ENCODE measurements around the gene RAET1L. TPM values are rescaled to one million over a fixed set of nuclear protein-coding genes. Genes with fewer than 3 reads are reported as not detected.
A peak's percentile ranks its signal among the peaks of the same experiment; 100 is the strongest.
"Not testable (repeated sequence)": the region's sequence is repeated elsewhere in the genome, so short reads cannot be mapped to it uniquely, and the experiment has no call there.

Gene RAET1L
- total RNA-seq, 1 experiment from 2014 or later = not detected

DNA sequence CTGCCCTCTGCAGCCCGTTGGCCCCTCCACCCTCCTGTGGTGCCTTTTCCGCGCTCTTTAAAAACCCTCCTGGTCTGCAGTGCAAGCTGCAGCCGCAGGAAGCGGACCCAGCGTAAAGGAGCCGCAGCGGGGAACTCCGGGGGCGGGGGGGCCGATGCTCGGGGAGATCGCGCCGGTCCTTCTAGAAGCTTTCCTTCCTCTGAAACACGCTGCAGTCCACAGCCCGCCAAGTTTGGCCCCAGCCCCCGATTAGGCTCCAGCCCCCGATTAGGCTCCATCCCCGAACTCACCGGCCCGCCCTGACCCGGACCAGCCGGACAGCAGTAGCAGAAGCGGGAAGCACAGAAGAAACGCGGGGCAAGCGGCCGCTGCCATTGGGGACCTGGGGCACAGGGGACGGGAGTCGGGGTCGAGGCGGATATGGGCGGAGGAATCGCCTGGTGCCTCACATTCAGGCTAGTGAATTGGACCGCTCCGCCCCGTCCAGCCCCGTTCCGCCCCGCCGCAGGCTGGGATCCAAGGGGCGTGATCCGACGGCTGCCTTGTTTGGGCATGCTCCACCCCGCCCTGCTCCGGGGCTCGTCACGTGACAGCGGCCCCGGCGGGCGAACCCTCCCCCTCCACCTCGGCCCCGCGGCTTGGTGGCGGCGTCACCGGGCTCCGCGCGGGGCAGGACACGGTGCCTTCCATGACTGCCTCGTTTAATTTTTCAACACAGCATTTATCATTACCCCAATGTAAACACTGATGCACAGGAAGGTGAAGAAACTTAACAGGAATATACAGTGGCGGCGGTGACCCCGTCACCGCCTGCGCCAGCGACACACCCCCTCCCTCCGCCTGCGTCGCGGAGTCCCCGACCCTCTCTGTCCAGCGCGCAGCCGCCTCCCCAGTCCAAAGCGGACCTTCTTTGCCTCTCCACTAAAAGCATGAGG is 20.3 kb downstream of the RAET1L start:
- no peak overlapping the region for H3K27ac ChIP-seq
- no peaks in the 10 kb centered on the region for H3K9me3 ChIP-seq (replicated peaks)
- DNase-seq (ENCODE audit: low read depth in 1 of 2, low spot score in 2 of 2) = peak; percentile 76 to 93
- H3K4me1 ChIP-seq (replicated peaks) = peaks cover 4% of the 10 kb centered on the region; the same call in 1 of the 2 replicates
- no peaks in the 10 kb centered on the region for H3K36me3 ChIP-seq
- H3K4me3 ChIP-seq = peak overlapping the region; percentile 49
- 0 out of 2 replicates have a peak, but pooled peaks cover 7% of the 10 kb centered on the region for H3K27me3 ChIP-seq (replicated peaks)

DNA sequence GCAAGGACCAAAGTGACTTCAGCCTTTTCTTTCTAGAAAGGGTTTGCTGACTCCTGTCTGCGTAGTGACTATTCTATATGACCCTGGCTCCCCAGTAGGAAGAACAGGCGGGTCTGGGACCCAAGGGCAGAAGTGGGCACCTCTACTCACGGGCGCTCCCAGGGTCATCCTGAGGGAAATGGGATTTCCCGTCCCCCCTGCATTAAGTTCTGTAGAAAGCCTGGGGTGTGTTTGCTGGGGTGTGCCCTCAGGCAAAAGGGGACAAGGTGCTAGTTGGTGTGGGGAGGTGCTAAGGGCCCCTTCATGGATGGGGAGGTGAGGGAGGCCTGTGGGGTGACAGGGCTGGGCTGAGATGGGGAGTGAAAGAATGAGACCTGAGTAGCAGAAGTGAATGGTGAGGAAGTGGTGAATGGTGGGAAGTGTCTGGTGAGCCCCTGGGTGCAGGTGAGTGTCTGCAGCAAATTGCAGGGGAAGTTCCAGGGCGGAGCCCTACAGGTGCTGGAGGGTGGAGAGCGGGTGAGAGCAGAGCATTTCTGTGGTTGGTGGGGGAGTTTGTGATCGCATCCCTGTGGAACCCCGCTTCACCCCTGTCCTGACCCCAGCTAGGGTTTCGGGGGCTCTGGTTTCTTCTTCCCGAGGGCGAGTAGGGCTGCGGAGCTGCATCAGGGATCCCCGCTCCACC is 21.1 kb downstream of the RAET1L start:
- Histone ChIP-seq H3K27me3 (replicated peaks) (0 out of 2 replicates have a peak, but pooled peaks cover 5% of the 10 kb centered on the region), H3K36me3 (no peaks in the 10 kb centered on the region), H3K9me3 (replicated peaks) (no peaks in the 10 kb centered on the region), H3K27ac (no peak overlapping the region), H3K4me3 (peak overlapping the region; percentile 49), H3K4me1 (replicated peaks) (peaks cover 4% of the 10 kb centered on the region; the same call in 1 of the 2 replicates)
- no peak for DNase-seq (ENCODE audit: low read depth in 1 of 2, low spot score in 2 of 2)

- H3K4me3 ChIP-seq; H3K9me3 ChIP-seq (replicated peaks); DNase-seq (ENCODE audit: low read depth in 1 of 2, low spot score in 2 of 2); H3K27me3 ChIP-seq (replicated peaks); H3K4me1 ChIP-seq (replicated peaks); H3K27ac ChIP-seq; H3K36me3 ChIP-seq: not testable (repeated sequence)
Observed at GRCh38 chr6:150003599-150003998, 21.7 kb downstream of the RAET1L start.

GRCh38 chr6:150002710-150003109 is 22.6 kb downstream of the RAET1L start:
- Histone ChIP-seq H3K27ac (no peak overlapping the region), H3K4me1 (replicated peaks) (peaks cover 4% of the 10 kb centered on the region; the same call in 1 of the 2 replicates), H3K9me3 (replicated peaks) (no peaks in the 10 kb centered on the region), H3K4me3 (no peak overlapping the region), H3K36me3 (no peaks in the 10 kb centered on the region), H3K27me3 (replicated peaks) (peaks cover 3% of the 10 kb centered on the region; the same call in 1 of the 2 replicates)
- no peak for DNase-seq (ENCODE audit: low read depth in 1 of 2, low spot score in 2 of 2)

GRCh38 chr6:150001295-150002008 is 23.9 kb downstream of the RAET1L start:
- no peak for DNase-seq (ENCODE audit: low read depth in 1 of 2, low spot score in 2 of 2)
- Histone ChIP-seq H3K27ac (no peak overlapping the region), H3K4me1 (replicated peaks) (peaks cover 4% of the 10 kb centered on the region; the same call in 1 of the 2 replicates), H3K27me3 (replicated peaks) (peaks cover 13% of the 10 kb centered on the region), H3K36me3 (no peaks in the 10 kb centered on the region), H3K4me3 (no peak overlapping the region), H3K9me3 (replicated peaks) (no peaks in the 10 kb centered on the region)

DNA sequence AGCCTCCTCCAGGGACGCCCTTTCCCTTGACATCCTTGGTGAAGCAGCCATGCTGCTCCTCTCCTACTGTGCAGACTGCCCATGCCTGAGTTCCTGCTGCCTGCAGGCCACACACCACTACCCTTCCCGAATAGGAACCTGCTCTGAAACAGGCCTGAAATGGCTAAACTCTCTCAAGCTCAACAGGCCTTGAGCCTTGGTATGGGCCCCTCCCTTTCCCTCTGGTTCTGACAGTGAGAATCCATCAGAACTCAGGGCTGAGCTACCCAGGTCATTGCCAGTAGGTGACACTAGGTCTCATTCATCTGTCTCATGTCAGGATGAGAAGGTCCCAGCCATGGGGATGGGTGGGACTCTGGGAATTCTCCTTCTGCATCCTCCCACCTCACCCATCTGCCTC is 25.7 kb downstream of the RAET1L start:
- H3K27ac ChIP-seq = no peak overlapping the region
- no peaks in the 10 kb centered on the region for H3K36me3 ChIP-seq
- no peak for DNase-seq (ENCODE audit: low read depth in 1 of 2, low spot score in 2 of 2)
- H3K27me3 ChIP-seq (replicated peaks) = peaks cover 22% of the 10 kb centered on the region
- no peaks in the 10 kb centered on the region for H3K9me3 ChIP-seq (replicated peaks)
- H3K4me3 ChIP-seq = no peak overlapping the region
- H3K4me1 ChIP-seq (replicated peaks) = peaks cover 4% of the 10 kb centered on the region; the same call in 1 of the 2 replicates

GRCh38 chr6:149995971-149996370 is 29.4 kb downstream of the RAET1L start:
- Histone ChIP-seq H3K36me3 (no peaks in the 10 kb centered on the region), H3K27me3 (replicated peaks) (peaks cover 52% of the 10 kb centered on the region), H3K4me1 (replicated peaks) (peaks cover 4% of the 10 kb centered on the region; the same call in 1 of the 2 replicates), H3K27ac (no peak overlapping the region), H3K4me3 (no peak overlapping the region), H3K9me3 (replicated peaks) (no peaks in the 10 kb centered on the region)
- DNase-seq (ENCODE audit: low read depth in 1 of 2, low spot score in 2 of 2) = no peak

DNA sequence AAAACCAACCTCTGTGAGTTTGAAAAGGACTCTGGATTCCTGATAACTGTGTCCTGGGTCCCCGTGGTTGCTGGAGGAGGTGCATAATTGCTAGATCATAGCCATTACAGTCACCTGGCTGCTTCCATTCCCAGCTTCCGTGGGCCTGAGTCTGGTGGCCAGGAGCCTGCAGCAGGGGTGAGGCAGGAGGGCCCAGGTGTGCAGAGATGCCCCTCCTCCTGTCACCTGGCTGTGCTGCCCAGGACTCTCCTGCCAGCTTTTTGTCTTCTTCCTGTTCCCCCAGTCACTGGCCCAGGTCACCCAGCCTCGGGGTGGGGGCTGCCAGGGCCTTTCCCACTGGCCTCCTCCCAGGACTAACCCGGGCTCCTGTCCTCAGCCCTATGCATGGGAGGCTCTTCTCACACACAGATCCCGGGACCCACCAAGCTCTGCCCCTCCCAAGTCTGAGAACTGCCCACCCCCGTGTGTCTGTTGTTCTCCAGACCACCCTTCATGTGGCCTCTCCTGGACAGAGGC is 30.0 kb downstream of the RAET1L start:
- H3K9me3 ChIP-seq (replicated peaks) = no peaks in the 10 kb centered on the region
- DNase-seq (ENCODE audit: low read depth in 1 of 2, low spot score in 2 of 2) = no peak
- H3K4me3 ChIP-seq = no peak overlapping the region
- no peaks in the 10 kb centered on the region for H3K36me3 ChIP-seq
- peaks cover 59% of the 10 kb centered on the region for H3K27me3 ChIP-seq (replicated peaks)
- peaks cover 11% of the 10 kb centered on the region for H3K4me1 ChIP-seq (replicated peaks)
- no peak overlapping the region for H3K27ac ChIP-seq

DNA sequence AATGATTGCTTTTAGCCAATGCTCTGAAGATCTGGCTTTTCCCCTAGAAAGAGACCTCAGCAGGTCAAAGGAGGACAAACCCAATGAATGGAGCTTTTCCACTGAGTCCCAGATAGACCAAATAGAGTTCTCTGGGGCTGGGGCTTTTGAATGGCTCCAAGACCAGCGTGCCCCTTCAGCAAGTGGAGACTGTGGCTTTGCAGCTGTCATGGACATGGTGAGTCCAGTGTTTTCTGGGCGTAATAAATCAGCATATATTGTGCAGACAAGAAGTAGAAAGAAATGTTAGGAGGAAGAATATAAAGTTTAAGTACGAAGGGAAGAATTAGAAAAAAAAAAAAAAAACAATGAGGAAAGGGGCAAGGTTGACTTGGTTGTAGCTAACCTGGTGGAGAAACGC is 33.5 kb downstream of the RAET1L start:
- Histone ChIP-seq H3K9me3 (replicated peaks) (no peaks in the 10 kb centered on the region; the same call in 1 of the 2 replicates), H3K4me1 (replicated peaks) (peaks cover 17% of the 10 kb centered on the region), H3K36me3 (no peaks in the 10 kb centered on the region), H3K4me3 (no peak overlapping the region), H3K27me3 (replicated peaks) (peaks cover 84% of the 10 kb centered on the region), H3K27ac (no peak overlapping the region)
- no peak for DNase-seq (ENCODE audit: low read depth in 1 of 2, low spot score in 2 of 2)

GRCh38 chr6:149991472-149991795 is 33.9 kb downstream of the RAET1L start:
- Histone ChIP-seq H3K4me1 (replicated peaks) (peaks cover 17% of the 10 kb centered on the region), H3K27me3 (replicated peaks) (peaks cover 83% of the 10 kb centered on the region)
- not testable (repeated sequence) for H3K36me3 ChIP-seq; H3K27ac ChIP-seq; DNase-seq (ENCODE audit: low read depth in 1 of 2, low spot score in 2 of 2); H3K9me3 ChIP-seq (replicated peaks); H3K4me3 ChIP-seq

- H3K27me3 ChIP-seq (replicated peaks) = peaks cover 86% of the 10 kb centered on the region
- no peak for DNase-seq (ENCODE audit: low read depth in 1 of 2, low spot score in 2 of 2)
- H3K27ac ChIP-seq = no peak overlapping the region
- H3K36me3 ChIP-seq = no peaks in the 10 kb centered on the region
- H3K4me1 ChIP-seq (replicated peaks) = peaks cover 17% of the 10 kb centered on the region
- H3K9me3 ChIP-seq (replicated peaks) = no peaks in the 10 kb centered on the region; the same call in 1 of the 2 replicates
- H3K4me3 ChIP-seq = peak overlapping the region; percentile 10
Observed at GRCh38 chr6:149990661-149991471, 34.5 kb downstream of the RAET1L start.

DNA sequence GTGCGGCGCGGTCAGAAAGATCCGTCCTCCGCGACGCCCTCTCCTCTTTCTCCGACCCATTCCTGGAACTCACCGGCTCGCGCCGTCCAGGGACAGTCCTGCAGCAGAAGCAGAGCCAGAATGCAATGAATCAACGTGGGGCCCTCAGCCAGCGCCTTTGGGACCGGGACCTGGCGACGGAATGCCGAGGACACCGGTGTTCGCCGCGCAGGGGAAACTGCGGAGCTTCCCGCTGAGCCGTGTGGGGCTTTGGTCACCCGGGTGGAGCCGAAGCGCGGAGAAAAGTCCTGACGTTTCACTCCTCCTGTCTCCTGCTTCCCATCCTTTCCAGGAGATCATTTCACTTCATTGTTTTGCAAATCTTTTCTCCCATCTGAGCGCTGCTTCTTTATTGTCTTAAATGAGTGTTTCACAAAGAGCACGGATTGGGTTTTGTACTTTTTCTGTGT is 35.1 kb downstream of the RAET1L start:
- Histone ChIP-seq H3K9me3 (replicated peaks) (no peaks in the 10 kb centered on the region; the same call in 1 of the 2 replicates), H3K4me1 (replicated peaks) (peaks cover 17% of the 10 kb centered on the region), H3K36me3 (no peaks in the 10 kb centered on the region), H3K27ac (no peak overlapping the region), H3K27me3 (replicated peaks) (peaks cover 88% of the 10 kb centered on the region), H3K4me3 (no peak overlapping the region; the same call in 1 of the 2 replicates)
- no peak for DNase-seq (ENCODE audit: low read depth in 1 of 2, low spot score in 2 of 2)
